Activated T-cell treated with anti-CD3 and anti-CD28 coated beads, Interleukin-2, amount 50 U/mL, for 72 hours (primary cell): Measurements from ENCODE around the gene GRWD1. TPM values are rescaled to one million over a fixed set of nuclear protein-coding genes. Genes with fewer than 3 reads are reported as not detected.
"Not testable (repeated sequence)": the region's sequence is repeated elsewhere in the genome, so short reads cannot be mapped to it uniquely, and the experiment has no call there.

Source experiments
- ATAC-seq, 2 donors: fragments of 150-1000 bp; cut with Tn5 transposase; replicated peaks in 1 of 2; 2 replicates each; pipeline ENCODE4 v1.10.0; 2021; ENCODE audit warnings: moderate library complexity in 2 of 2, mild to moderate bottlenecking in 1 of 2
- DNase-seq, 2 donors: peaks; one replicate each; pipeline ENCODE4 v3.0.0; 2021 to 2022; ENCODE audit warnings: mixed read lengths in 1 of 2
- H3K27ac Mint-ChIP-seq: one replicate; pipeline ENCODE4 v1.8.0; 2022; ENCODE audit warnings: mild to moderate bottlenecking, moderate library complexity, mixed read lengths
- H3K27me3 Mint-ChIP-seq: one replicate; pipeline ENCODE4 v1.8.0; 2022; ENCODE audit warnings: low read depth, mixed read lengths
- H3K36me3 Mint-ChIP-seq, 2 donors: one replicate each; pipeline ENCODE4 v1.8.0; 2022; ENCODE audit warnings: mixed read lengths in 2 of 2, mild to moderate bottlenecking in 1 of 2; ENCODE audit not compliant: insufficient read depth in 2 of 2
- H3K4me1 Mint-ChIP-seq: one replicate; pipeline ENCODE4 v1.8.0; 2022; ENCODE audit warnings: low read depth, mixed read lengths
- H3K4me3 Mint-ChIP-seq, 2 donors: one replicate each; pipeline ENCODE4 v1.8.0; 2022; ENCODE audit warnings: mild to moderate bottlenecking in 2 of 2, mixed read lengths in 2 of 2, moderate library complexity in 2 of 2
- H3K9me3 Mint-ChIP-seq, 2 donors: one replicate each; pipeline ENCODE4 v1.8.0; 2022; ENCODE audit warnings: mixed read lengths in 2 of 2
- total RNA-seq, 2 donors: library from RNA; stranded (reverse); gene quantifications; one replicate each; pipeline ENCODE4 v1.2.3, GENCODE V29; 2022

The GRWD1 gene
- total RNA-seq, 2 donors from 2014 or later: 27.0 to 38.2 TPM

- H3K27ac Mint-ChIP-seq: no peak overlapping the region
- peak in 1 of 2 donors; percentile 8 for ATAC-seq
- H3K27me3 Mint-ChIP-seq: no peaks in the 10 kb centered on the region
- H3K9me3 Mint-ChIP-seq: no peaks in the 10 kb centered on the region
- peak overlapping the region; percentile 84 to 93 for H3K4me3 Mint-ChIP-seq
- peaks cover 0 to 2% of the 10 kb centered on the region in 2 donors for H3K36me3 Mint-ChIP-seq
- DNase-seq: no peak
- H3K4me1 Mint-ChIP-seq: peaks cover 18% of the 10 kb centered on the region
Measured at GRCh38 chr19:48480183-48480557, 34.4 kb downstream of the GRWD1 start.

- Mint-ChIP-seq H3K27ac (no peak overlapping the region), H3K36me3 (no peaks in the 10 kb centered on the region), H3K27me3 (no peaks in the 10 kb centered on the region), H3K4me1 (peaks cover 18% of the 10 kb centered on the region), H3K9me3 (no peaks in the 10 kb centered on the region), H3K4me3 (peak overlapping the region; percentile 84 to 93)
- DNase-seq: peak; percentile 64 to 69
- peak; percentile 82 to 83 for ATAC-seq
Measured at GRCh38 chr19:48480558-48481500, 35.0 kb downstream of the GRWD1 start.

DNA sequence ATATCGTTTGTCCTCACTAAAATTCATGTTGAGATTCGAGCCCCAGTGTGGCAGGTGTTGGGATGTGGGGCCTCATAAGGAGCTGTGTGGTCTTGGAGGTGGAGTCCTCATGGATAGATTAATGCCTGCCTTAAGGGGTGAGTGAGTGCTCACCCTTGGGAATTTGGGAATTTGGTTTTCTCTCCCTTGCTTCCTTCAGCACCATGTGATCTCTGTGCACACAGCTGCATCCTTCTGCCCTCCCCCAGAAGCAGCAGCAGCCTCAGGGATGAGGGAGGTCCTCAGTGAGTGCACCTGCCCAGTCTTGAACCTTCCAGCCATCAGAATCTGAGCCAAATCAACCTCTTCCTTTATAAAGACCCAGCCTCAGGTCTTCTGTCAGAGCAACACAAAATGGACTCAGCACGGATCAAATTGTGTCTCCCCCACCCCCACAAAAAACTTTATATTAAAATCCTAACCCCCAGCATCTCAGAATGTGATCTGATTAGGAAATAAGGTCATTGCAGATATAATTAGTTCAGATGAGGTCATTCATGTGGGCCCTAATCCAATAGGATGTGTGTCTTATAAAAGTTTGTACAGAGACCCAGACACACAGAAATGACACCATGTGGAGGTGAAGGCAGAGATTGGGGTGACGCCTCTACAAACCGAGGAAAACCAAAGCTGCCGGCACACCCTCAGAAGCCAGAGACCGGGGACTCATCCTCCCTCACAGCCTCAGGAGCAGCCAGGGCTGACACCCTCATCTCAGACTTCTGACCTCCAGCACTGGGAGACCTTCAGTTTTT lies 36.3 kb downstream of the GRWD1 start:
- Mint-ChIP-seq H3K9me3 (no peaks in the 10 kb centered on the region), H3K27me3 (no peaks in the 10 kb centered on the region), H3K4me1 (peaks cover 18% of the 10 kb centered on the region), H3K4me3 (peak overlapping the region; percentile 84 to 93), H3K36me3 (no peaks in the 10 kb centered on the region), H3K27ac (peak overlapping the region; percentile 9)
- DNase-seq (no peak), ATAC-seq (no peak)

DNA sequence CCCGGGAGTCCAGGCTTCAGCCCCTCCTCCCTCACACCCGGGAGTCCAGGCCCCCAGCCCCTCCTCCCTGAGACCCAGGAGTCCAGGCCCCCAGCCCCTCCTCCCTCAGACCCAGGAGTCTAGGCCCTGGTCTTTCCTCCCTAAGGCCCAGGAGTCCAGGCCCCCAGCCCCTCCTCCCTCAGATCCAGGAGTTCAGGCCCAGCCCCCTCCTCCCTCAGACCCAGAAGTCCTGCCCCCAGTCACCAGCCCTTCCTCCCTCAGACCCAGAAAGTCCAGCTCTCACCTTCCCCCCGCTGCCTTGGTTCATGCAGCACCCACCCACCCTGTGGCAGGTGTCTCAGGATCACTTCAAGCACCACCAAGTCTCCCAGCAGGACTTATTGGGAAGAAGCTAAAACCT lies 37.5 kb downstream of the GRWD1 start:
- ATAC-seq: no peak
- no peaks in the 10 kb centered on the region for H3K27me3 Mint-ChIP-seq
- H3K36me3 Mint-ChIP-seq: no peaks in the 10 kb centered on the region
- no peak for DNase-seq
- peaks cover 18% of the 10 kb centered on the region for H3K4me1 Mint-ChIP-seq
- H3K9me3 Mint-ChIP-seq: no peaks in the 10 kb centered on the region
- no peak overlapping the region for H3K4me3 Mint-ChIP-seq
- H3K27ac Mint-ChIP-seq: no peak overlapping the region

GRCh38 chr19:48484247-48484893 lies 38.6 kb downstream of the GRWD1 start:
- ATAC-seq: no peak
- no peak for DNase-seq
- Mint-ChIP-seq H3K36me3 (no peaks in the 10 kb centered on the region), H3K27me3 (no peaks in the 10 kb centered on the region), H3K4me3 (no peak overlapping the region), H3K27ac (no peak overlapping the region), H3K4me1 (peaks cover 18% of the 10 kb centered on the region), H3K9me3 (no peaks in the 10 kb centered on the region)

DNA sequence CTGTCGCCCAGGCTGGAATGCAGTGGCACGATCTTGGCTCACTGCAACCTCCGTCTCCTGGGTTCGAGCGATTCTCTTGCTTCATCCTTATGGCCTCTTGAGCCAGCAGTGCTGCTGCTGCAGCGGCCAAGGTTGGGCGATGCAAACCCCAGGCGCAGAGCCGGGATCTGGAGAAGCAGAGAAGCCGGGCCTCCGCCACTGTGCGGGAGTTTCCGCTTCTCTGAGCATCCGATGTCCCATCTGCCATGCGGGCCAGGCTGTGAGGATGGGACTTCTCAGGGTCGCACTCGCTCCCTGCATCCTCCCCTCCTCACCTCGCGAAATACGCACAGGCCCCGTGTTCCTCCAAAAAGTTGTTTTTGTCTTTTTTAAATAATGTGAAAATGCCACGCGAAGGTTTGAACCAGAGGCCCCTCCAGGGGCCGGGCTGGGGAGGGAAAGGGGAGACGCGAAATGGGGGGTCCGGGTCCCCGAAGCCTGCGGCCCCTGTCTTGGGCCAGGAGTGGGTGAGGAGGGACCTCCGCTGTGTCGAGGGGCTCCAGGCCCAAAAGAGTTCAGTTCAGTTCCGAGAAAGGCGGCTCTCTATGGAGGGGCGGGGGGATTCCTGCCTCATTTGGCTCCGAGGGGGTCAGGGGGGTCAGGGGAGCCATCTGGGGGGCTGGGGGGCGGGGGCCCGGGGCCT lies 39.3 kb downstream of the GRWD1 start:
- no peaks in the 10 kb centered on the region for H3K9me3 Mint-ChIP-seq
- ATAC-seq: no peak
- DNase-seq: no peak
- H3K4me1 Mint-ChIP-seq: peaks cover 24% of the 10 kb centered on the region
- H3K36me3 Mint-ChIP-seq: no peaks in the 10 kb centered on the region
- no peak overlapping the region for H3K27ac Mint-ChIP-seq
- peaks cover 4% of the 10 kb centered on the region for H3K27me3 Mint-ChIP-seq
- H3K4me3 Mint-ChIP-seq: no peak overlapping the region

GRCh38 chr19:48486706-48487105 lies 40.9 kb downstream of the GRWD1 start:
- H3K4me1 Mint-ChIP-seq: peaks cover 22% of the 10 kb centered on the region
- H3K9me3 Mint-ChIP-seq, ATAC-seq, H3K27ac Mint-ChIP-seq, H3K36me3 Mint-ChIP-seq, DNase-seq, H3K4me3 Mint-ChIP-seq: not testable (repeated sequence)
- peaks cover 17% of the 10 kb centered on the region for H3K27me3 Mint-ChIP-seq

- peaks cover 0 to 2% of the 10 kb centered on the region in 2 donors for H3K36me3 Mint-ChIP-seq
- H3K4me1 Mint-ChIP-seq: peaks cover 28% of the 10 kb centered on the region
- no peak overlapping the region for H3K4me3 Mint-ChIP-seq
- H3K27me3 Mint-ChIP-seq: peaks cover 25% of the 10 kb centered on the region
- H3K27ac Mint-ChIP-seq: no peak overlapping the region
- no peaks in the 10 kb centered on the region for H3K9me3 Mint-ChIP-seq
- DNase-seq: no peak
- ATAC-seq: no peak
Measured at GRCh38 chr19:48487544-48487943, 41.8 kb downstream of the GRWD1 start.

- no peak for DNase-seq
- Mint-ChIP-seq H3K27ac (no peak overlapping the region), H3K9me3 (no peaks in the 10 kb centered on the region), H3K4me3 (no peak overlapping the region), H3K36me3 (peaks cover 0 to 3% of the 10 kb centered on the region in 2 donors), H3K4me1 (peaks cover 32% of the 10 kb centered on the region), H3K27me3 (peaks cover 29% of the 10 kb centered on the region)
- ATAC-seq: no peak
Measured at GRCh38 chr19:48487948-48488347, 42.2 kb downstream of the GRWD1 start.

GRCh38 chr19:48488478-48488877 lies 42.7 kb downstream of the GRWD1 start:
- not testable (repeated sequence) for DNase-seq, H3K36me3 Mint-ChIP-seq, ATAC-seq, H3K27ac Mint-ChIP-seq, H3K9me3 Mint-ChIP-seq, H3K4me3 Mint-ChIP-seq
- H3K27me3 Mint-ChIP-seq: peaks cover 29% of the 10 kb centered on the region
- peaks cover 34% of the 10 kb centered on the region for H3K4me1 Mint-ChIP-seq

DNA sequence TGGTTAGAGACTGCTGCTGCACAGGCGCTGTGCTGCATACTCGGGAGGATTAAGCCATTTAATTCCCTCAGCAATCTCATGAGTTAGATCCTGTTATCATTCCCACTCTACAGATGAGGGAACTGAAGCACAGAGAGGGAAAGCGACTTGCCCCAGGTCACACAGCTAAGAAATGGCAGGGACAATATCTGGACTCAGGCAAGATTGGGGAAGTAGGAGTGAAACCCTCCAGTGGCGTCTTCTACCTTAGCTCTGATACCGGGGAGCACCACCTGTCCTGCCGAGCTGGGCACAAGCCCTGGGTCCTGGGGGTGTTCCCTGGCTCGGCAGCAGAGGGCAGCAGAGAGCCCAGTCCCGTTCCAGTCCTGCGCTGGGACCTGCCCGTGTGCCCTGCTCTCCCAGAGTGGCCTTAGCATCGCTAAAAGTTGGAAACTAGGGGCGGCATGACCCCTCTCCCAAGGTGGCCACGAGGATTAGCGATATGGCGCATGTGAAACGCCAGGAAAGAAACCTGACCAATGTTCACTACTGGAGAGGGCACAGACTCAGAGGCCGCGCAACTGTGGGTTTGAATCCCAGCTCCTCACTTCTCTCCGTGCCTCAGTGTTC lies 43.9 kb downstream of the GRWD1 start:
- Mint-ChIP-seq H3K9me3 (no peaks in the 10 kb centered on the region), H3K27ac (no peak overlapping the region), H3K36me3 (peaks cover 0 to 3% of the 10 kb centered on the region in 2 donors), H3K4me1 (peaks cover 34% of the 10 kb centered on the region), H3K27me3 (peaks cover 36% of the 10 kb centered on the region), H3K4me3 (peak overlapping the region in 1 of 2 donors; percentile 31)
- DNase-seq (peak; percentile 85 to 90), ATAC-seq (peak; percentile 21 to 23)
